GM19035 (cell line): ENCODE data around the gene PPFIA2.

Experiments
- ATAC-seq: cut with Tn5 transposase; IDR thresholded peaks from one replicate; pipeline ENCODE4 v1.9.1; 2021; ENCODE audit not compliant: unreplicated experiment

The PPFIA2 gene

GRCh38 chr12:81461163-81461562 is 298.0 kb downstream of the PPFIA2 start:
- no peak for ATAC-seq

- peak; percentile 53 for ATAC-seq
These were observed 308.0 kb downstream of the PPFIA2 start for GRCh38 chr12:81450920-81451739.

- no peak for ATAC-seq
These were observed 317.5 kb downstream of the PPFIA2 start for GRCh38 chr12:81441629-81442028.

DNA sequence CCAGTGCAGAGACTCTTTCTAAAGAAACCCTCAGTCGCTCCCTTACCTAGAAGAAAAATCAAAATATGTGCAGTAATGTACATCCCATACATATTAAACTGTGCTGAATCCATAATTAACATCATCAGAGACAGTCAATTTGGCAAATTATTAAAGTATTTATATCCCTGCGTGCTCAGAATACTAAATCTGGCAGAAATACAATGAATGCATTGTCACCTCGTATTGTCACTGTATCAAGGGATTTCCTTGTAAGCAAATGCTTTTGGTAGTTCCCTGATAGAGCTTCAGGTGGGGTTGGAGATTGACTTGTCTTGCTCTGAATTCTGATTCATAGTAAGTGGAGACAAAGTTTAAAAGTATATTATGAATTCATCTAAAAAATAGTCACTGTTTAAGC is 319.1 kb downstream of the PPFIA2 start:
- ATAC-seq: no peak

GRCh38 chr12:81439344-81439743 is 319.8 kb downstream of the PPFIA2 start:
- no peak for ATAC-seq

GRCh38 chr12:81417056-81417455 is 342.1 kb downstream of the PPFIA2 start:
- no peak for ATAC-seq

GRCh38 chr12:81416571-81416970 is 342.6 kb downstream of the PPFIA2 start:
- ATAC-seq: no peak

DNA sequence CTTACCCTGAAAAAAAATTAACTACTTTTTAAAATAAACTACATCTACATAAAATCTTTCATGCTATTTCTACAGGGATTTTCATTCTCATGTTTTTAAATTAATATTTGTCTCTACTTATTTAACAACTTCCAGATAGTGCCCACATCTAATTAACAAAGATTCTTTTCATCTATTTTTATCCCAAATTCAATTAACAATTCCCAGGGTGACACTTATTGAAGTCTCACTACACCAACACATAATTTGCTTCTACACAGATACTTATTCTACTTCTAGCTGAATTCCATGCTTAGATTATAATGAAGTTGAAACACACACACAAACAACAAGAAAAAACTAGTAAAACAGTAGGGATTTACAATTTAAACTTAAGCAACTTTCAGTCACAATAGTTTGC is 344.7 kb downstream of the PPFIA2 start:
- no peak for ATAC-seq

DNA sequence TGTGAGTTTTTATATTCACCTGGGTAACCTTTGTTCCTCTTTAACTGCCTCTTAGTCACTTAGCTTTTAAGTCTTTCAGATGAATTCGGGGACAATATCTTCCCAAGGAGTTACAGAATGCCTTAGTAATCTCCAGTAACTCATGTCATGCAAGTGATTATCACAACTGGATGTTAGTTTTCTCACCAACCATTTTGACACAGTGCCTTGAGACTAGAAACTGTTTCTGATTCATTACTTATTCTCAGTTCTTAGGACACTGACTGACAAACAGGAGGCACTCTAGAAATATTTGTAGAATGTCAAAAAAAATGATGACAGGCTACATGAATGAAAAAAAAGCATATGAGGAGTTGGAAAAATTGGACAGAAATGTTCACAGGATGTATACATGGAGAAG is 346.2 kb downstream of the PPFIA2 start:
- no peak for ATAC-seq

DNA sequence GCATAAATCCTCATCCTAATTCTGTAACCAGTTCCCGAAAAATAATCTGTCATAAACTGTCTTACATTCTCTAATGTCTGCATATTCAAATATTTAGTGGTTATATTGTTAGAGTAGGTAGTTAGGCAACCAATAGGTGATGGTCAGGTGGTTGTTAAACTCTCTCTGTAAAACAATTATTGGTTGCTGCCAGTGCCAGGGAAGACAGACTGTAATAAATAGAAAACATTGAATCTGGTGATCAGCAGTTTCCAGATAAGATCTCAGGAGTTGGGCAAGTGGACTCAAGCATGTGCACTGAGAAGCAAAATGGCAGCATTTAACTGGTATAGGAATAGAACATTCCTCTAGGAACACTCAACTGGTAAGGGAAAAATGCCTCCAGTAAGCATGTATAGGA is 355.8 kb downstream of the PPFIA2 start:
- no peak for ATAC-seq

GRCh38 chr12:81401241-81401640 is 357.9 kb downstream of the PPFIA2 start:
- no peak for ATAC-seq

GRCh38 chr12:81400024-81400423 is 359.1 kb downstream of the PPFIA2 start:
- ATAC-seq: no peak

DNA sequence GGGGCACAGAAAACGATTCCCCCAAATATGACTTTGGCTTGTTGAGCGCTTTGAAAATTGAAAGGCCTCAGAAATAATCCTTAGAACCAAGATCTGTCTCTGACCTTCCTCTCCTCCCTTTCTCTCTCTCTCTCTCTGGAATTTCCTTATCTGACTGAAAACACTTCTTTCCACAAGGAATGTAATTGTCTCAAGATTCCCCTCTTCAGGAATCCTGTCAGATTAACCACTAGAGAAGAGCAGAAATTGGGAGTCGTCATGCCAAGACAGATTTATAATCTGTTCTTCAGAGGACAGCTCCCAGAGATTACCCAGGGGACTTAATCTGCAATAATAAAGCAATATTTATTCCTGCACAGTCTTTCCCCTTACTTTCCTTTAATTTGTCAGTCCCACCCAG is 363.7 kb downstream of the PPFIA2 start:
- ATAC-seq: no peak

- no peak for ATAC-seq
These were observed 369.5 kb downstream of the PPFIA2 start for GRCh38 chr12:81389550-81390099.

DNA sequence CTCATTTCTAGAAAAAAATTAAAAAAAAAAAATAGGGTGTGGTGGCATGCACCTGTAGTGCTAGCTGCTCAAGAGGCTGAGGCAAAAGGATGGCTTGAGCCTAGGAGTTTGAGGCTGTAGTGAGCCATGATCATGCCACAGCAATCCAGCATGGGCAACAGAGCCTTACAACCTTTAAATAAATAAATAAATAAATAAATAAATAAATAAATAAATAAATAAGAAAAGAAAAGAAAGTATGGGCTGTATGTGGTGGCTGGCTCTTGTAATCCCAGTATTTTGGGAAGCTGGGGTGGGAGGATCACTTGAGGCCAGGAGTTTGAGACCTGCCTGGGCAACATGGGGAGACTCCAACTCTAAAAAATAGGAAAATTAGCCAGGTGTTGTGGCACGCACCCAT is 373.0 kb downstream of the PPFIA2 start:
- ATAC-seq: no peak

GRCh38 chr12:81381951-81382350 is 377.2 kb downstream of the PPFIA2 start:
- no peak for ATAC-seq

DNA sequence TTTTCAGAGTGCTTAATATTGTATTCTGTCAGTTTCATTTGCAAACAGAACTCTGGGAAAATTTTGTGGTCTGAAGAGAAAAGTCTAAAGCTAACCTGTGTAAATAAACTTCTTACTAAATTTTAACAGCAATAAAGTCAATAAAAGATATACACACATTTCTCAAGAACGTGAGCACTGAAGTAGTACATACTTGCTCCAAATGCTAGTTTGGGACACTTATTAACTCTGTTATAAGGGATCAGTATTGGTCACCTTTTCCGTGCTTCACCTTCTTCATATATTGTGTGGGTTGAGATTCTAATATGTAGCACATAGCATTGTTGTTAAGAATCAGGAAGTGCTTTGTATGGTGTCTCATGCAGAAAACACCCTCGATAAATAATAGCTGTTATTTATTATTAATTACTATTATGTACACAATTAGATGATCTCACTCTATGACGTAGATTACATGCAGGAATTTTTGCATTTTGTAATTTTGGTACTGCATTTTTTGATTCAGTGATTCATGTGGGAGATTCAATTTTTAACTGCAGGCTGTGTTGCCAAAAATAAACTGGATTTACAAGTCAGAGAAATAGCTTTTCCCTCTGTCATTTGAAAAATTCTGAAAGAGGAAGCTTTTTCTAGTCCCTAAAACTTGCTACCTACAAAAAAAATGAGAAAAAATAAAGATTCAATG is 380.4 kb downstream of the PPFIA2 start:
- ATAC-seq: no peak

DNA sequence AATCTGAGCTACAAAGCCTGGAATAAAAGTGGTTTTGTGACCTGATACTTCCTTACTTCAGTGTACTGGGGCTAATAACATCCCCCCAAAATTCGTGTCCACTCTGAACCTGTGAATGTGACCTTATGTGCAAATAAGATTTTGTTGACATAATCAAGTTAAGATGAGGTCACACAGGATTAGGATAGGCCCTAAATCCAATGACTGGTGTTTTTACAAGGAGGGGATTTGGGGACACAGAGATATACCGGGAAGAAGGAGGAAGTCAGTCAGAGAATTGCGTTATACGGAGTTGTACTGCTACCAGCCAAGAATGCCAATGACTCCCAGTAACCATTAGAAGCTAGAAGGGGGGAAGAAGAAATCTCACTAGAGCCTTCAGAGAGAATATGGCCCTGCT is 381.4 kb downstream of the PPFIA2 start:
- no peak for ATAC-seq

GRCh38 chr12:81375969-81376368 is 383.2 kb downstream of the PPFIA2 start:
- no peak for ATAC-seq

GRCh38 chr12:81370456-81370855 is 388.7 kb downstream of the PPFIA2 start:
- ATAC-seq: no peak

DNA sequence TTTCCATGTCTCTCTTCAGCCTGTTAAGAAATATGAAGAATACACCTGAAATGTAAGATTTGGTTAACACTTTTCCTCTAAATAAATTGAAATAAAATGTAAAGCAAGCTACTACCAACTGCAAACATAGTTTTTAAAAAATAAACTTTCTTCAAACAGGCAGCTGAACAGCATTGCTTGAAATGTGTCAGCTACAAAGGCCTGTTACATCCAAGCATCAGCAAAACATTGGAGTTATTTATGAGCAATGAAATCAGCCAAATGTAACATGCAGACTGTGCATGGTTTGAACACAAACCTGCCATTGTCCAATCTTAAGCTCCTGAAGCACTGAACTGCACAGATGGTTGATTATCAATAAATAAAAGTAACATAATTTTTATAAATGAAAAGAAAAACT is 390.0 kb downstream of the PPFIA2 start:
- no peak for ATAC-seq

DNA sequence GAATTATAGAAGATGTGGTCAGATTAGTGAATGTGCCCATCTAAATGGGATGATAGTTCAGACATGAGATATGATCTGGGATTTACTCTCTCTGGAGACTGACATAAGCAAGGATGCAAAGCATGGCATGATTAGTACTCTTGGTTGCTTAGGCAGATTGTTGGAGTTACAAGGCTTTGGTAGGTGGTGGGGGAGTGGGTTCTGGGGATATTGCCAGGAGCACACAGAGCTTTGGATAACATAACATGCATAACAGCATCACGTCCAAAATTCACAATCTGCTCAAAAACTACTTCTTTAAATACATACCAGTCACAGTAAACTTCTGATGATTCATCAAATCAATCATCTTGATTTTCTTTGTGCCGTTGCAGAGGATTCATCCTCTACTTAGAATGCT is 393.9 kb downstream of the PPFIA2 start:
- ATAC-seq: no peak
